ENCODE results near the gene PYROXD2. TPM values are rescaled to one million over a fixed set of nuclear protein-coding genes. Genes with fewer than 3 reads are reported as not detected.

The PYROXD2 gene
- polyA plus RNA-seq, 1 of the 3 experiments (the other 2 are of a cell fraction) = 26.7 TPM

DNA sequence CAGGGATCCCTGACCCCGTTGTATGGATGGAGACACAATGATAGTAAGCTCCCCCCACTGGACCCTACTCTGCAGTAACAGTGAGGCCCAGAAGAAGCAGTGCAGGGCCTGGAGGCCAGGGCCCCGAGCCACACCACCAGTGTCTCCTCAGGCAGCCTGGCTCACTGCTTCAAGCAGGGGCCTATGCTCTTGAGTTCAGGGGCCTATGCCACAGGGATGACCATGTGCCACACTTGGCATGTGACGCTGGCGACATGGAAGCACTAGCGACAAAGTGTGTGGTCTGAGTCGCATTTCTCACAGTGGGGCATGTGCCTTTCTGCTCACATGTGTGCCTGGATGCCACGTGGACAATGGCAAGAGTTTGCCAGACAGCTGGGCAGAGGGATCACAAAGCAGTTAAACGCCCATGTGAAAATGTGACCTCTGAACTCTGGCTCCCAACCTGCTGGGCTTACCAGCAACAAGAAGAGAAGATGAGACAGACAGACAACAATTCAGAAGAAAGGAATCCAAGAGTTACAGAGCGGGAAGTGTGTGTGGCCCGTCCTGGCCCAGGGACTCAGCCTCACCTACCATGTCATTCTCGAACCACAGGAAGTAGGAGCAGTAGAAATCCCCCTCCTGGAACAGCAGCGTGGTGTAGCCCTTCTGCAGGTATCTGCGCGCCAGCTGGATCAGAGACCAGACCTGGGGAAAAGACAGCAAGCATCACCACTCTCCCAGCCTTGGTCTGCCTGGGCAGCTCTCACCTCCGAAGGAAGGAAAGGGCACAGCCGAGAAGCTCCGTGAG, 4.7 kb upstream of the PYROXD2 start:
- CTCF ChIA-PET = interaction anchor here (0.9 kb wide), 1 partner anchor 111 kb away, joined by 4 read pairs; no protein-coding TSS in a partner anchor
- no peak overlapping the region for H3K4me3 ChIP-seq (ENCODE audit: low read depth in 2 of 2, low read length in 1 of 2)
- POLR2A ChIA-PET = no interaction called here
- no peak for DNase-seq
- H2AFZ ChIP-seq (ENCODE audit: low read depth) = no peak overlapping the region
- H3K4me2 ChIP-seq = no peak overlapping the region
- H4K20me1 ChIP-seq (ENCODE audit: insufficient read depth) = no peaks in the 10 kb centered on the region
- H3K9ac ChIP-seq = no peak overlapping the region
- WGBS (ENCODE audit: low lambda C conversion rate) = 91% methylated on average over 16 of the region's 17 CpGs
- H3K79me2 ChIP-seq (ENCODE audit: insufficient read depth) = peaks cover under 1% of the 10 kb centered on the region; the same call in 1 of the 2 replicates
- H3K36me3 ChIP-seq (replicated peaks in 1 of 2; ENCODE audit: control insufficient read depth in 1 of 2, insufficient read depth in 2 of 2, low read length in 1 of 2) = peaks cover 0 to 14% of the 10 kb centered on the region in 2 experiments
- H3K9me2 ChIP-seq = no peaks in the 10 kb centered on the region
- H3F3A ChIP-seq (replicated peaks; ENCODE audit: insufficient read depth) = no peaks in the 10 kb centered on the region
- H3K27me3 ChIP-seq (ENCODE audit: insufficient read depth) = no peaks in the 10 kb centered on the region
- peaks cover 2 to 14% of the 10 kb centered on the region in 2 experiments; a peak in 2 of 4 replicates for H3K4me1 ChIP-seq (ENCODE audit: control insufficient read depth in 1 of 2, insufficient read depth in 2 of 2, low read depth in 1 of 2, low read length in 1 of 2)
- H3K27ac ChIP-seq (ENCODE audit: low read depth in 2 of 2, low read length in 1 of 2) = no peak overlapping the region
- TF ChIP-seq FOSL2 (IDR thresholded peaks at IDR 0.05; ENCODE audit: borderline replicate concordance, low read depth) = no peak
- no peaks in the 10 kb centered on the region for H3K9me3 ChIP-seq

DNA sequence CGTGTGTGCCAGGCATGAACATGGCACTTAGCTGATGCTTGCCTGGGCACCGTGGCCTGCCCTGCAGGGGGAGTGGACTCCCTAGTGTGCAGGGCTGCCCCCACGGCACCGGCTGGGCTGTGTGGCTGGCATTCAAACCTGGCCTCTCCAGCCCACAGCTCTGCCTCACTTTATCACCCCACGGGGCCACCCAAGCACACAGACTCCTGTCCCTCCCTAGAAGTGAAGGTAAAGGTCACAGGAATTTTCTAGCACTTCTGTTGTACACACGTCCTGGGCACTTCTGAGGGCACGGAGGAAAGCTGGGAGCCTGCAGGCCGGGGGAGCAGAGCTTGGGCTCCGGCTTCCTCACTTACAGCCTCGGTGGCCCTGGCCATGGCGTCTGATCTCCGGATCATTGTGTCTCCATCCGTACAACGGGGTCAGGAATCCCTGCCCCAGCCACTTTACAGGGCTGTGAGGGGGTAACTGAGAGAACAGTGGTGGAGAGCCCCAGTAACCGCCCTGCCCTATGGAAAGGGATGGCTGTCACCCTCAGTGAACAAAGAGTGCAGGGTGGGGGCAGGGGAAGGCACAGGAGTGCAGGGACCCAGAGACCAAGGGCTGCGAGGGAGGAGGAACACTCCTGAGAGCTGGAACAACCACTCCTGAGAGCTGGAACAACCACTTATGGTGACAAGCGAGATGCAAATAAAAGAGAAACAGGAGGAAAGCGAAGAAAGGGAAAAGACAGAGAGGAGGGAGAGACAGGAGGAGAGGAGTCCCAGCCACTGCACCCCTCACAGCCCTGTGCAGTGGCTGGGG, 3.9 kb upstream of the PYROXD2 start:
- no peaks in the 10 kb centered on the region for H3K9me3 ChIP-seq
- H3K27ac ChIP-seq (ENCODE audit: low read depth in 2 of 2, low read length in 1 of 2) = no peak overlapping the region
- no peak overlapping the region for H3K9ac ChIP-seq
- CTCF ChIA-PET = no interaction called here
- no peak overlapping the region for H3K4me3 ChIP-seq (ENCODE audit: low read depth in 2 of 2, low read length in 1 of 2)
- H3K4me1 ChIP-seq (ENCODE audit: control insufficient read depth in 1 of 2, insufficient read depth in 2 of 2, low read depth in 1 of 2, low read length in 1 of 2) = peaks cover 6 to 21% of the 10 kb centered on the region in 2 experiments; a peak in 2 of 4 replicates
- DNase-seq = no peak
- peaks cover 8% of the 10 kb centered on the region; the same call in 1 of the 2 replicates for H3K79me2 ChIP-seq (ENCODE audit: insufficient read depth)
- 94% methylated on average over 10 of the region's 18 CpGs for WGBS (ENCODE audit: low lambda C conversion rate)
- no peak overlapping the region for H3K4me2 ChIP-seq
- H3K27me3 ChIP-seq (ENCODE audit: insufficient read depth) = no peaks in the 10 kb centered on the region
- POLR2A ChIA-PET = no interaction called here
- TF ChIP-seq RXRA (IDR thresholded peaks at IDR 0.05; ENCODE audit: borderline replicate concordance, low read depth) = no peak
- TF ChIP-seq GATA2 (CRISPR knock-in tag; IDR thresholded peaks at IDR 0.05) = no peak
- no peak for TF ChIP-seq CHD2 (IDR thresholded peaks at IDR 0.05; ENCODE audit: low read length, partially characterized antibody)
- no peak for TF ChIP-seq FOXM1 (IDR thresholded peaks at IDR 0.05; ENCODE audit: low read depth)
- no peak for TF ChIP-seq TEAD4 (IDR thresholded peaks at IDR 0.05; ENCODE audit: borderline replicate concordance, insufficient read depth)
- no peak for TF ChIP-seq RFX5 (IDR thresholded peaks at IDR 0.05; ENCODE audit: low read length)
- no peak for TF ChIP-seq SIN3A (IDR thresholded peaks at IDR 0.05; ENCODE audit: borderline replicate concordance, low read depth, low read length)
- TF ChIP-seq, protein P1, sequence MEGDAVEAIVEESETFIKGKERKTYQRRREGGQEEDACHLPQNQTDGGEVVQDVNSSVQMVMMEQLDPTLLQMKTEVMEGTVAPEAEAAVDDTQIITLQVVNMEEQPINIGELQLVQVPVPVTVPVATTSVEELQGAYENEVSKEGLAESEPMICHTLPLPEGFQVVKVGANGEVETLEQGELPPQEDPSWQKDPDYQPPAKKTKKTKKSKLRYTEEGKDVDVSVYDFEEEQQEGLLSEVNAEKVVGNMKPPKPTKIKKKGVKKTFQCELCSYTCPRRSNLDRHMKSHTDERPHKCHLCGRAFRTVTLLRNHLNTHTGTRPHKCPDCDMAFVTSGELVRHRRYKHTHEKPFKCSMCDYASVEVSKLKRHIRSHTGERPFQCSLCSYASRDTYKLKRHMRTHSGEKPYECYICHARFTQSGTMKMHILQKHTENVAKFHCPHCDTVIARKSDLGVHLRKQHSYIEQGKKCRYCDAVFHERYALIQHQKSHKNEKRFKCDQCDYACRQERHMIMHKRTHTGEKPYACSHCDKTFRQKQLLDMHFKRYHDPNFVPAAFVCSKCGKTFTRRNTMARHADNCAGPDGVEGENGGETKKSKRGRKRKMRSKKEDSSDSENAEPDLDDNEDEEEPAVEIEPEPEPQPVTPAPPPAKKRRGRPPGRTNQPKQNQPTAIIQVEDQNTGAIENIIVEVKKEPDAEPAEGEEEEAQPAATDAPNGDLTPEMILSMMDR (IDR thresholded peaks at IDR 0.05) = no peak
- TF ChIP-seq, protein P2, sequence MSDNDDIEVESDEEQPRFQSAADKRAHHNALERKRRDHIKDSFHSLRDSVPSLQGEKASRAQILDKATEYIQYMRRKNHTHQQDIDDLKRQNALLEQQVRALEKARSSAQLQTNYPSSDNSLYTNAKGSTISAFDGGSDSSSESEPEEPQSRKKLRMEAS (IDR thresholded peaks at IDR 0.05; ENCODE audit: low read depth) = no peak
- TF ChIP-seq, protein P3, sequence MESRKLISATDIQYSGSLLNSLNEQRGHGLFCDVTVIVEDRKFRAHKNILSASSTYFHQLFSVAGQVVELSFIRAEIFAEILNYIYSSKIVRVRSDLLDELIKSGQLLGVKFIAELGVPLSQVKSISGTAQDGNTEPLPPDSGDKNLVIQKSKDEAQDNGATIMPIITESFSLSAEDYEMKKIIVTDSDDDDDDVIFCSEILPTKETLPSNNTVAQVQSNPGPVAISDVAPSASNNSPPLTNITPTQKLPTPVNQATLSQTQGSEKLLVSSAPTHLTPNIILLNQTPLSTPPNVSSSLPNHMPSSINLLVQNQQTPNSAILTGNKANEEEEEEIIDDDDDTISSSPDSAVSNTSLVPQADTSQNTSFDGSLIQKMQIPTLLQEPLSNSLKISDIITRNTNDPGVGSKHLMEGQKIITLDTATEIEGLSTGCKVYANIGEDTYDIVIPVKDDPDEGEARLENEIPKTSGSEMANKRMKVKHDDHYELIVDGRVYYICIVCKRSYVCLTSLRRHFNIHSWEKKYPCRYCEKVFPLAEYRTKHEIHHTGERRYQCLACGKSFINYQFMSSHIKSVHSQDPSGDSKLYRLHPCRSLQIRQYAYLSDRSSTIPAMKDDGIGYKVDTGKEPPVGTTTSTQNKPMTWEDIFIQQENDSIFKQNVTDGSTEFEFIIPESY (IDR thresholded peaks at IDR 0.05; ENCODE audit: borderline replicate concordance, low read depth) = no peak
- TF ChIP-seq NRF1 (IDR thresholded peaks at IDR 0.05; ENCODE audit: low read depth, low read length) = no peak
- TF ChIP-seq TCF12 (IDR thresholded peaks at IDR 0.05) = no peak
- TF ChIP-seq POLR2AphosphoS5 (IDR thresholded peaks at IDR 0.05; ENCODE audit: low read depth, low read length) = no peak
- TF ChIP-seq GABPA (IDR thresholded peaks at IDR 0.05; ENCODE audit: low read depth) = no peak
- TF ChIP-seq YY1 (IDR thresholded peaks at IDR 0.05; ENCODE audit: low read depth) = no peak
- TF ChIP-seq FOSL2 (IDR thresholded peaks at IDR 0.05; ENCODE audit: borderline replicate concordance, low read depth) = no peak
- TF ChIP-seq, protein P4, sequence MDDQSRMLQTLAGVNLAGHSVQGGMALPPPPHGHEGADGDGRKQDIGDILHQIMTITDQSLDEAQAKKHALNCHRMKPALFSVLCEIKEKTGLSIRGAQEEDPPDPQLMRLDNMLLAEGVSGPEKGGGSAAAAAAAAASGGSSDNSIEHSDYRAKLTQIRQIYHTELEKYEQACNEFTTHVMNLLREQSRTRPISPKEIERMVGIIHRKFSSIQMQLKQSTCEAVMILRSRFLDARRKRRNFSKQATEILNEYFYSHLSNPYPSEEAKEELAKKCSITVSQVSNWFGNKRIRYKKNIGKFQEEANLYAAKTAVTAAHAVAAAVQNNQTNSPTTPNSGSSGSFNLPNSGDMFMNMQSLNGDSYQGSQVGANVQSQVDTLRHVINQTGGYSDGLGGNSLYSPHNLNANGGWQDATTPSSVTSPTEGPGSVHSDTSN (IDR thresholded peaks at IDR 0.05) = no peak
- no peak for TF ChIP-seq MXI1 (IDR thresholded peaks at IDR 0.05; ENCODE audit: low read depth, low read length)
- no peak for TF ChIP-seq EZH2phosphoT487 (IDR thresholded peaks at IDR 0.05; ENCODE audit: borderline replicate concordance, low read depth)
- no peak for TF ChIP-seq RCOR1 (IDR thresholded peaks at IDR 0.05; ENCODE audit: low read length)
- peaks cover 0 to 14% of the 10 kb centered on the region in 2 experiments for H3K36me3 ChIP-seq (replicated peaks in 1 of 2; ENCODE audit: control insufficient read depth in 1 of 2, insufficient read depth in 2 of 2, low read length in 1 of 2)
- no peaks in the 10 kb centered on the region for H3F3A ChIP-seq (replicated peaks; ENCODE audit: insufficient read depth)
- no peaks in the 10 kb centered on the region for H3K9me2 ChIP-seq
- no peaks in the 10 kb centered on the region for H4K20me1 ChIP-seq (ENCODE audit: insufficient read depth)
- no peak overlapping the region for H2AFZ ChIP-seq (ENCODE audit: low read depth)
